ENCODE measurements around the gene TMEM54. TPM values are rescaled to one million over a fixed set of nuclear protein-coding genes. Genes with fewer than 3 reads are reported as not detected.

The TMEM54 gene
- total and polyA plus RNA-seq, 10 of the 15 experiments (the other 5 are each of a cell fraction or from before 2014, with no cell fraction given): 0.07 to 0.94 (median 0.56) TPM; not detected in 1

- TF ChIP-seq PAX5 (IDR thresholded peaks at IDR 0.05; ENCODE audit: borderline replicate concordance, low read depth, low read length): no peak
Observed at GRCh38 chr1:32876341-32877210, 24.6 kb downstream of the TMEM54 start (continued).

- no peaks in the 10 kb centered on the region for H3K79me2 ChIP-seq (ENCODE audit: control insufficient read depth, insufficient read depth, low read length)
- TF ChIP-seq SMC3 (IDR thresholded peaks at IDR 0.05; ENCODE audit: borderline replicate concordance, low read length) (no peak), ATF7 (IDR thresholded peaks at IDR 0.05; ENCODE audit: low read depth) (peak; percentile 25; the same call in 1 of the 2 replicates), ZBED1 (IDR thresholded peaks at IDR 0.05; ENCODE audit: borderline replicate concordance) (no peak), JUNB (IDR thresholded peaks at IDR 0.05) (no peak), TCF3 (IDR thresholded peaks at IDR 0.05; ENCODE audit: borderline replicate concordance, insufficient read depth, low read depth, low read length) (no peak), SMARCA5 (IDR thresholded peaks at IDR 0.05) (0 out of 2 replicates have a peak, but pooled peaks have one; percentile 63), STAT3 (IDR thresholded peaks at IDR 0.05; ENCODE audit: low read depth, low read length) (no peak)
- H4K20me1 ChIP-seq (ENCODE audit: control insufficient read depth, insufficient read depth): no peaks in the 10 kb centered on the region; the same call in 1 of the 2 replicates
- ChIA-PET SMC1A (ENCODE audit: uncharacterized antibody, unreplicated experiment) (interaction anchor here (0.6 to 3.5 kb wide), 20 partner anchors 8 to 355 kb away, joined by 3 to 16 read pairs (median 5); no protein-coding TSS in a partner anchor), CTCF (interaction anchor here (0.7 to 3.5 kb wide), 41 partner anchors 9 to 473 kb away, joined by 3 to 57 read pairs (median 5); partner anchors contain the start of gene TRIM62), POLR2A (interaction anchor here (0.9 to 1.4 kb wide), 5 partner anchors 18 to 163 kb away, joined by 3 to 11 read pairs (median 5); no protein-coding TSS in a partner anchor), RAD21 (ENCODE audit: unreplicated experiment) (interaction anchor here (0.6 to 3.1 kb wide), 10 partner anchors 63 to 355 kb away, joined by 3 to 17 read pairs (median 3); partner anchors contain the start of gene AZIN2)
- 26% methylated on average over 5 of the region's 5 CpGs for WGBS (ENCODE audit: insufficient coverage, insufficient replicate concordance, low lambda C conversion rate, missing lambda C conversion rate)
- no peak overlapping the region for H3K9ac ChIP-seq (ENCODE audit: control insufficient read depth, insufficient read depth, low read length)
- H3K4me2 ChIP-seq (ENCODE audit: control insufficient read depth, insufficient read depth): no peak overlapping the region
- intact Hi-C loops (cut with micrococcal nuclease; ENCODE audit: unreplicated experiment): loop anchor here (5.0 to 10.0 kb wide), 2 partner anchors 58 to 350 kb away; partner anchors contain the start of genes S100PBP and YARS1
- FAIRE-seq (peak; percentile 54), ATAC-seq (no peak), DNase-seq (ENCODE audit: low read depth, low spot score) (no peak)
- no peak overlapping the region for H2AFZ ChIP-seq (ENCODE audit: control insufficient read depth, low read depth, low read length)
- in situ Hi-C loops (cut with MboI): no loop called here
- no peaks in the 10 kb centered on the region for H3K36me3 ChIP-seq (ENCODE audit: control insufficient read depth in 2 of 2, insufficient read depth in 2 of 2, low read length in 1 of 2)
- BruUV-seq (replicated peaks): no TSS peak
- peaks cover 9 to 12% of the 10 kb centered on the region in 2 experiments; a peak in 3 of 4 replicates for H3K27me3 ChIP-seq (replicated peaks in 1 of 2; ENCODE audit: control insufficient read depth in 2 of 2, insufficient read depth in 2 of 2, low read length in 1 of 2)
- H3K4me3 ChIP-seq: no peak overlapping the region
- no peaks in the 10 kb centered on the region for H3K9me3 ChIP-seq (replicated peaks; ENCODE audit: control insufficient read depth, insufficient read depth, low read length)
- no peak overlapping the region for H3K27ac ChIP-seq (ENCODE audit: control insufficient read depth, insufficient read depth)
- H3K4me1 ChIP-seq (ENCODE audit: control insufficient read depth, insufficient read depth, low read length): peaks cover 10% of the 10 kb centered on the region
Observed at GRCh38 chr1:32874860-32875752, 26.1 kb downstream of the TMEM54 start.

All from GM12878 (cell line).